HG03354 (cell line): Measurements from ENCODE around the gene GNE.
"Not testable (repeated sequence)": the region's sequence is repeated elsewhere in the genome, so short reads cannot be mapped to it uniquely, and the experiment has no call there.

Source experiments
- ATAC-seq: cut with Tn5 transposase; IDR thresholded peaks from one replicate; pipeline ENCODE4 v1.9.1; 2021; ENCODE audit warnings: mild to moderate bottlenecking; ENCODE audit not compliant: unreplicated experiment, poor library complexity, severe bottlenecking

Gene GNE, protein sequence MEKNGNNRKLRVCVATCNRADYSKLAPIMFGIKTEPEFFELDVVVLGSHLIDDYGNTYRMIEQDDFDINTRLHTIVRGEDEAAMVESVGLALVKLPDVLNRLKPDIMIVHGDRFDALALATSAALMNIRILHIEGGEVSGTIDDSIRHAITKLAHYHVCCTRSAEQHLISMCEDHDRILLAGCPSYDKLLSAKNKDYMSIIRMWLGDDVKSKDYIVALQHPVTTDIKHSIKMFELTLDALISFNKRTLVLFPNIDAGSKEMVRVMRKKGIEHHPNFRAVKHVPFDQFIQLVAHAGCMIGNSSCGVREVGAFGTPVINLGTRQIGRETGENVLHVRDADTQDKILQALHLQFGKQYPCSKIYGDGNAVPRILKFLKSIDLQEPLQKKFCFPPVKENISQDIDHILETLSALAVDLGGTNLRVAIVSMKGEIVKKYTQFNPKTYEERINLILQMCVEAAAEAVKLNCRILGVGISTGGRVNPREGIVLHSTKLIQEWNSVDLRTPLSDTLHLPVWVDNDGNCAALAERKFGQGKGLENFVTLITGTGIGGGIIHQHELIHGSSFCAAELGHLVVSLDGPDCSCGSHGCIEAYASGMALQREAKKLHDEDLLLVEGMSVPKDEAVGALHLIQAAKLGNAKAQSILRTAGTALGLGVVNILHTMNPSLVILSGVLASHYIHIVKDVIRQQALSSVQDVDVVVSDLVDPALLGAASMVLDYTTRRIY

DNA sequence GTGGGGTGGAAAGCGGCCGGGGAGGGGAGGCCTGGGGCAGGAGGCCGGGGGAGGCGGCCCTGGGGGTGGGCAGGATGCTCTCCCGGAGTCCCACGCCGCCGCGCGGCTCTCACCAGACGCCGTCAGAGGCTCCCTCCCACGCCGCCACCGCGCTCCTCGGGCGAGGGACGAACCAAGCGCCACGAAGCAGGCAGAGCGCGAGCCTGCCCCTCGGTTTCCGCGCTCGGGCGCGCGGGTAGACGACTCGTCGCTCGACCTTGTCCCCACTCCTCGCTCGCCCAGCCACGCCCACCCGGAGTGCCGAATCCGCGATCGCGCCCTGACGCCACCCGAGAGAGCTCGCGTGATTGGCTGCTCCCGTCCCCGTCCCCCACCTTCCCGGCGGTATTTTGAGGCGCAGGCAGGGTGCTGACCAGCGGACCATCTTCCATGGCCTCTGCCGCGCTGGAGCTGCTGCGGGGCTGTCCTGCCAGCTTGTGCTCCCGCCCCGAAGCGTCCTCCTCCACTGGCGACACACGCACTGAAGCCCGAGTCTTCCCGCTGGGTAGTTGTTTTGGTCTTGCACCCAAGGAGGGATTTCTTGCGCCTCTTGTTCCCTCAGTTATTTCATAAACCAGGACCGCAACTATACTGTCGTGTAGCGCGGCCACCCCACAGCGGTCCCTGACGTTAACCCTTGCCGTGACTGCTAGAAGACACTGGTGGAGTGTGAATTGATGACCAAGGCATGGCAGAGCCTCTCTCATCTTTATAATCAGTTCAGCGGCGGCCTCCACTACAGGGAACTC, at the start of gene GNE:
Gene GNE (minus strand): TSS at position 241 of the 788 bp plus-strand sequence. CDS start 9,093 bp downstream, outside the sequence.
- peak; percentile 87 for ATAC-seq

DNA sequence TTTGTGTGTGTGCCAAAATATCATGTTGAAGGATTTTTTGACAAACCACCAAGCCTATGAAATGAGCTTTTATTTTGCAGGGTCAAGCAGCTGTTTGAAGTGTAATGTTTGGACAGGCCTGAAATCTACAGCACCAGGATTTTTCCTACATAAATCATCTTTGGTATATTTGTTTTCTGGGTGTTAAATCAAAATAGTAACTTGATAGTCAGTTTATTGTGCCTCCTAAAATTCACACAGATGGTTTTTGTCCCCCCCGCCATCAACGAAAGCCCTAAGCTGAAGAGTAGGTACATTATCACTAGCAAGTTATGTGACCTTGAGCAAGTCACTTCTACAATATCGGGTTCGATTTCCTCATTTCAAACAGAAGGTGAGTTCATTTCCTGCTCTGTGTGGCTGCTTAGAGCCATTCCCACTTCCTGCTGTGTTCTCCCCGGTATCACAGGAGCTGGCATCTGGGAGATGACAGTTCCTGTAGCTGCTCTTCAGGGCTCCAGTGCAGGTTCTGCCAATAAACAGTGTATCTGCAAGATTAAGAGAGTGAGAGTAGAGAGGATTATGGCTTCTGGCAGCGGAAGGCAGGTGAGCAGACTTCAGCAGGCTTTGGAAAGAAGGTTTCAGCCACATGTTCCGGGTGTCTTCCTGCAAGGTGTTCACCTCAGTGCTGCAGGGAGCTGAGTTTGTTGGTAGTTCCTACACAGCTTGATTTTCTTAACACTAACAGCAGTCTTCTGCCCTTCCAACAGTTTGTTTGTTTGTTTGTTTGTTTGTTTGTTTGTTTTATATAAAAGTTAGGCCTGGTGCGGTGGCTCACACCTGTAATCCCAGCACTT, 48.4 kb upstream of the GNE start:
- no peak for ATAC-seq

DNA sequence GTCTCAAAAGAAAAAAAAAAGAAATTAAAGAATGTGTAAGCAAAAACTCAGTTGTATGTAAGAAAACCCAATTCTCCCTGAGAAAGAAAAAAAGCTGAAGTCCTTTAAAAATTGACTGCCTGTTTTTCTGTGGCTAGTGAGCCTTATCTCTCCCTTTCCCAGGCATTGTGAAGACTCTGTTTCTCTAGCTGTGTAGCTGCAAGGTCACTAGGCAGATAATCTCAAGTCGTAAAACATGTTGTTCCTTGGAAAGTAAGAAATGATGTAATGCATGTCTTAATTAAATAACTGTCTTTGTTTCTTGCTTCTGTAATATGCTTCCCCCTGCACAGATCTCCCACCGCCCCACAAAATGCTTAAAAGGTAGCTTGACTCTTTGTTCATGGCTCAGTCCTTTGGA, 46.1 kb upstream of the GNE start:
- not testable (repeated sequence) for ATAC-seq

DNA sequence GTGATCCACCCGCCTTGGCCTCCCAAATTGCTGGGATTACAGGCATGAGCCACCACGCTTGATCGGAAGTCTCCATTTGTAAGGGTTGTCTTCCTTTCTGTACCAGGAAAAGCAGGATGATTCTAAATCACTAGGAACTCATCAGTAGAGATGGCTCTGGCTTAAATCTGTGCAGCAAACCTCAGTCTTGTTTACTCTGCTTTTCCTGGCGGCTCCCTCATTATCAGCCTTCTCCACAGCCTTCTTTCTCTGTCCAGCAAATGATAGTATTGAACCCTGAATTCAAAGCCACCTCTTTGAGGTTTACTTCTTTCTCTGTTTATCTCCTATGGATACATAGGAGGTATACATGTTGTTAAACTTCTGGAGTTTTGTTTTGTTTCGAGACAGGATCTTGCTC, 43.0 kb upstream of the GNE start:
- ATAC-seq = no peak

DNA sequence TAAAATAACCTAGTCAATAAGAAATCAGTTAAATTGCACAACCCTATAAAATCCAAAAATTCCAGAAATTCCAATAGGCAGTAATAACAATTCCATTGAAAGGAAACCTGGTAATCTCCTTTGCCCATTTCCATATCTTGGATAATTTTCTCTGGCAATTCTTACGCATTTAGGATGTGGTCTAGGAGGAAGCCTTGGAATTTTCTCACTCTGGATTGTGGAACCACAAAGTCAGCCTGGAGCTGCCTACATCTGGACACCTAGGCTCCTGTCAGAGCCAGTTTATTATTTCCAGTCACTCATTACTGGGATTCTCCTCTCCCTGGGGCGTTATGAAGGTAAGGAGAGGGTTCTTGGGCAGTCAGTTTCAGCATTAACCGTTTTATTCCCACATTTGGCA, 40.3 kb upstream of the GNE start:
- ATAC-seq = no peak

DNA sequence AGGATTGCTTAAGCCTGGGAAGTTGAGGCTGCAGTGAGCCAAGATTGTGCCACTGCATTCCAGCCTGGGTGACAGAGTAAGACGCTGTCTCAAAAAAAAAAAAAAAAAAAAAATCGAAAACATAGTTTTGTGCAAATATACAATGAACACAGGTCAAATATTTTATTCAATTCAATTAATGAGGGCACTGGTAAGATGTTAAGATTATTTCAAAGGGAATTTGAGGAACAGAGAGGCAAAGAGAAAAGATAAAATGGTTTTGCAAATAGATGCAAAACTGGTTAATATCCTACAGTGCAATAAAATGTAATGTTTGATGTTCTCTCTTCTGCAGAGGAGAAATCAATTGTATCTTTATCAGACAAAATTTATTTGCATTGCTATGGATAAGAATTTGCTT, 39.5 kb upstream of the GNE start:
- no peak for ATAC-seq

DNA sequence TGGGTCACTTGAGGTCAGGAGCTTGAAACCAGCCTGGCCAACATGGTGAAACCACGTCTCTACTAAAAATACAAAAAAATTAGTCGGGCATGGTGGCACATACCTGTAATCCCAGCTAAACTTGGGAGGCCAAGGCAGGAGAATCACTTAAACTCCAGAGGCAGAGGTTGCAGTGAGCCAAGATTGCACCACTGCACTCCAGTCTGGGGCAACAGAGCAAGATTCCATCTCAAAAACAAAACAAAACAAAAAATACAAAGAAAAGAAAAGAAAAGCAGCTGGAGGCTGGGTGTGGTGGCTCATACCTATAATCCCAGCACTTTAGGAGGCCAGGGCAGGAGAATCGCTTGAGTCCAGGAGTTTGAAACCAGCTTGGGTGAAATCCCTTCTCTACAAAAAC, 36.7 kb upstream of the GNE start:
- not testable (repeated sequence) for ATAC-seq

DNA sequence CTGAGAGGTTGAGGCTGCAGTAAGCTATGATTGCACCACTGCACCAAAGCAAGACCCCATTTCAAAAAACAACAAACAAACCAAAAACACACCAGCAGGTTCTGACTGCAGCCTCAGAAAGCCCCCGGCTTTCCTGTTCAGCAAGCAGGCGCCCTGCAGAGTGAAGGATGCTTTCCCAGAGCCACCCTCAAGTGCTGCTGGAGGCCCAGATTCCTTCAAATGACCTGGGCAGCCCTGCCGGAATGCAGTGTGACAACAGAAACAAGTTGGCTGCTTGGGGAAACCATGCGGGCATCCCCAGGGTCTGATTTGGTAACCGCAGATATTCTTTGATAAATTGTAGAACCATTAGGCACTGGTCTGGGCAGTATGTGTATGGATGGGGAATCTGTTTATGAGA, 35.7 kb upstream of the GNE start:
- no peak for ATAC-seq

DNA sequence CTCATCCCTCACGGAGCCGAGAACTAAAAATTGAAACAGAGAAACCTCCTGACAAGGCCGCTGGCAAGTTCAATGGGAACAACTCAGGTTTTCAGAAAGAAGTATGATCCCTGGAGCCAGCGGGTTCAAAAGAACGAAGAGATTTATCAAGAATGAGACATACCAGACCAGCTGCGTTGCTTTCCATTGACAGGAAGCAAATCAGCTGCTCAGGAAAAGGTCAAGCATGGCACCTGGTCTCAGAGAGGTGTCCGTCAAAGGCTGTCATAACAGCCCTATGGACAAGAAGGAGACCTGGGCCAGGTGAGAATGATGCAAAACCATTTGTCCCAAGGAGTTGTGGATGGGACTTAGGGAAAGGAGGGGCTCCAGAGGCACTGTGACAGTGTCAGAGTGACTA, 34.9 kb upstream of the GNE start:
- ATAC-seq = no peak

DNA sequence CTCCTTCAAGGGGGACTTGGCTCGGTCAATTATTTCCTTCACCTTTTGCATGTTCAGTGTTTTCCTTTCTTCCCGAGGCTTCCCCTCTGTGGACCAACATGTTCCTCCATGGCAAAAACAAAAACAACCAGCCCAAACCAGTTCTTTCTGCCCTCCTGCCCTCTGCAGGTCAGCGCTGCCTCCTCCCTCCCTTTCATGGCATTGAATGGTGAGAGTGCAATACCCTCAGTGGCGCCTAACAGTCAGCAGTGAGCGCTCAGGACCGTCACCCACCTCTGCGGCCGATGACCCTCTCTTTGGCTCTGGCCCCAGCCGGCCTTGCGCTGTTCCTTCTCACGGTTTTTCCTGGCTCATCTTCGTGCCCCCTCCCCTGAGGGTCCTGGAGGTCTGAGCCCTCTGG, 34.4 kb upstream of the GNE start:
- no peak for ATAC-seq

DNA sequence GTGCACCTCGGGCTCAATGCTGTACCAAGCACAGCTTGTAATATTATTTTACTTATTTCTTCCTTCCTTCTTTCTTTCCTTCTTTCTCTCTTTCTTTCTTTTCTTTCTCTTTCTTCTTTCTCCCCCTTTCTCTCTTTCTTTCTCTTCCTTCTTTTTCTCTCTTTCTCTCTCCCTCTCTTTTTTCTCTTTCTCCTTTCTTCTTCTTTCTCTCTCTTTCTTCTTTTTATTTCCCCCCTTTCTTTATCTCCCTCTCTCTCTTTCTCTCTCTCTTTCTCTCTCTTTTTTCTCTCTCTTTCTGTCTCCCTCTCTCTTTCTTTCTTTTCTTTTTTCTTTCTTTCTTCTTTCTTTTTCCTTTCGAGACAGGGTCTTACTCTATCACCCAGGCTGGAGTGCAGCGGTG, 32.7 kb upstream of the GNE start:
- no peak for ATAC-seq

DNA sequence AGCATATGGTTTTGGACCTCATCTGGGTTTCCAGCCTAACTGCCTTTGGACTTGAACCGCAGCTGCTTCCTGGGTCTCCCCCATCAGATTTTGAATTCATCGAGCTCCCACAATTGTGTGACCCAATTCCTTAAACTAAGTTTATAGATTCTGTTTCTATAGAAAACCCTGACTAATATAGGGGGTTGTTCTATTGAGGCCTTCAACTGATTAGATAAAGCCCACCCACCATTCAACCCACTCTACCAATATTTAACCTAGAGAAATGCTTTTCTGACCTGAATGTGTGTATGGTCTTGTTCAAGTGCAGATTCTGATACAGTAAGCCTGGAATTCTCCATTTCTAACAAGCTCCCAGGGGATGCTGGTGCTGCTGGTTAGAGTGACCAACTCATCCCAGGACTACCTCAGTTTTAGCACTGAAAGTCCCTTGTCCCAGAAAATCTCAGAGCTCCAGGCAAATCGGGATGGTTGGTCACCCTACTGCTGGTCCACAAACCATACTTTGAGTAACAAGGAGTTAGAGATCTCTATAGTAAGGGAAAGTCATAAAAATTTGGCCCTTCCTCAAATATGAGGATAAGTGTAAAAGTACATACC, 31.7 kb upstream of the GNE start:
- ATAC-seq = no peak

DNA sequence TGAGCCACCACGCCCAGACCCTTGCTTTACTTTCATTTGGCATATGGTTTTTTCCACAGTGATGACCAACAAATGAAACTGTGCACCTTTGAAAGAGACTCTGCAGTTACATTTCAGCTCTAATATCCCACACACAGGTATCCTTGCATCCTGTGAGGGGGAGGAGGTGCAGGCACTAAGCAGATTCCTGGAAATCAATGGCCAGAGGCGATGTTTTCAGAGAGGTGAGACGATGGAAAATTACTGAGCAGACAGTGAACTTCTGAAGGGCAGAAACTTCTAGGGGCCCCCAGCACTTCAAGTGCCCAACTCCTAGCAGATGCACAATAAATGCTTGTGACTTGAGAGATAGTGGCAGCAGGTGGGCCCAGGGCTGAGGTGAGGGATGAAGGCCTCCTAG, 29.8 kb upstream of the GNE start:
- no peak for ATAC-seq

DNA sequence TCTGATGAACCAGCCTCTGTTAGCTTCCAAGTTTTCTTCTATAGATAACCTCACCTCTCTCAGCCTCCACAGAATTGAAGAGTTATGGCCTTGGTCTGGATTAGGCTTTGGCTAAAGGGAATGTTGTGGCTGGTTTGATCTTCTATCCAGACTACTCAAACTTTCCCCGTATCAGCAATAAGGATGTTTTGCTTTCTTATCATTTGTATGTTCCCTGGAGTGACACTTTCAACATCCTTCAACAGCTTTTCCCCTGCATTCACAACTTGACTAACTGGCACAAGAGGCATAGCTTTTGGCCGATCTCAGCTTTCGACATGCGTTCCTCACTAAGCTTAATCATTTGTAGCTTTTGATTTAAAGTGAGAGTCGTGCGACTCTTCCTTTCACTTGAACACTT, 28.1 kb upstream of the GNE start:
- ATAC-seq = no peak

DNA sequence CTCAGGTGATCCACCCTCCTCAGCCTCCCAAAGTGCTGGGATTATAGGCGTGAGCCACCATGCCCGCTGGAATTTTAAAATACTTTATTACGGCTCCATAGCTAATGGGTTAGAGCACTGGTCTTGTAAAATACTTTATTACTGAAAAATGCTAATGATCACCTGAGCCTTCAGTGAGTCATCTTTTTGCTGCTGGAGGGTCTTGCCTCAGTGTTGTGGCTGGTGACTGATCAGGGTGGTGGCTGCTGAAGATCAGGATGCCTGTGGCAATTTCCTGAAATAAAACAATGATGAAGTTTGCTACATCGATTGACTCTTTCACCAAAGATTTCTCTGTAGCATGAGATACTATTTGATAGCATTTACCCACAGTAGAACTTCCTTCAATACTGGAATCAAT, 26.0 kb upstream of the GNE start:
- ATAC-seq = no peak

DNA sequence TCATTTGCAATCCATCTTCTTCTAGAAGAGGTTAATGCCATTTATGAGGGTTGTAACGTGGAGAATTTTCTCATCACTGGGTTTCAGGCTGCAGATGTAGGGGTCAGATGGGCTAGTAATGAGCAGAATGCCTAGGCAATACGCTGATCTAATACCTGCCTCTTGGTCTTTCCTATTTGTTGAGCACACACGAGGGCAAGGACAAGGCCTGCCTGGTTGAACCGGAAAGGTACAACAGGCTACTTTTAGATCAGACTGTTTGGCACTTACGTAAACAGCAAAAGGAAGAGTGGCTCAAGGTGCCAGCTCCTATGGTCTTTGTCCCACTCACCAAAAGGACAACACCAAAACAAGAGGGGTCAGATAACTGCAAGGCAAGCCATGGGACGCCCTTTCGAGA, 24.0 kb upstream of the GNE start:
- no peak for ATAC-seq

DNA sequence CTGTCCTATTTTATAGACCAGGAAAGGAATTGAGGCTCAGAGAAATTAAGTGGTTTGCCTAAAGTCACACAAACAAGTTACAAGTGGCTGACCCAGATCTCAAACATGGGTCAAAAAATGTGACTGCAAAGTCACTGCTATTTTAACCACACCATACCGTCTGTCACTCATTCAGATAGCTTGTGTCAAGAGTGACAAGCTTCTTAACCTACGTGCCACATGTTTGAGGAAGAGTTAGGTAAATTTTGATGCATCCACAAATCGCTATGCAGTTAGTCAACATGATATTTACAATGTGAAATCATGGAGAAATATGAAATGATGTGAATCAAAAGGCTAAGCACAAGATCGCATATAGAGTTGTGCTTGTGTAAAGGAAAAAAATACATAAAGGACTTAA, 22.7 kb upstream of the GNE start:
- no peak for ATAC-seq

DNA sequence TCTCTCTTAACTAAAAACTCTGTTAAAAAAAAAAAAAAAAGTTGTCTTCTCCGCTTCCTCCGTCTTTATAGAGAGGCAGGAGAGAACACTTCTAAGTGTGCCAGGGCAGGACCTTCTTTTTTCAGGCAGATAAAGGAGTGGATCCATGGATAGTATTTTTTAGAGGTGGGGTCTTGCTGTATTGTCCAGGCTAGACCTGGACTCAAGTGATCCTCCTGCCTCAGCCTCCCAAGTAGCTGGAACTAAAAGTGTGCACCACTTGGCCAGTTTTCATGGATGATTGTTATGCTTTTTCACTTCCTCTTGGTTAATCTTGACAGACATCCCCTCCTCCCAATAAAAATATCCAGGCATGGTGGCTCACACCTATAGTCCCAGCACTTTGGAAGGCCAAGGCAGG, 20.0 kb upstream of the GNE start:
- ATAC-seq = no peak

DNA sequence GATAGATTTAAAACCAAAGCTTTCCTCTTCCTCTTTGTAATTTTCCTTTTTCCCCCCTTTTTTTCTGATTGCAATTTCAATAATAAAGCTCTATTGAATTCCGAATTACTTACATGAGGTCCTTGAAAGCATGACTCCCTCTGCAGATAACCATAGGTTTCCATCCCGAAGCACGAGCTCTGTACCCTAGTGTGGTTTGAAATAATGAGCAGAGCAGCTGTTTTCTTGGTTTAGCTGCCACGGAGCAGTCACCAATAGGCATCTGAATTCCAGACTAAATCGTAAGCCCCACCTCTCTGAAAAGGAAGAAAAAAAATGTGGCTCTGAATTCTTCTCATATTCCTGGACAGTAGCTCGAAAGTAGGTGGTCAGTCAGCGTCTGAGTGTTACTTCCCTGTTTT, 18.5 kb upstream of the GNE start:
- ATAC-seq = no peak
